Suprapubic skin (tissue), 4 donors: Measurements from ENCODE around the gene ARHGAP32.

Experiments used
- CTCF ChIP-seq, 2 donors: fragments of 200-600 bp in 1 of 2; fragments of 450-650 bp in 1 of 2; sonication (generic) in 1 of 2; IDR thresholded peaks; one replicate each; pipeline ENCODE4 v1.5.1; 2016 to 2019; ENCODE audit warnings: antibody characterized with exemption in 2 of 2, mild to moderate bottlenecking in 1 of 2, moderate library complexity in 1 of 2
- EP300 ChIP-seq: sonication (generic); formaldehyde crosslinking; IDR thresholded peaks from one replicate; pipeline ENCODE4 v1.6.1; 2017; ENCODE audit warnings: antibody characterized with exemption
- POLR2A ChIP-seq, 2 donors: fragments of 450-650 bp; IDR thresholded peaks; one replicate each; pipeline ENCODE4 v1.6.1; 2017; ENCODE audit warnings: antibody characterized with exemption in 2 of 2, mild to moderate bottlenecking in 2 of 2, moderate library complexity in 2 of 2
- POLR2AphosphoS5 ChIP-seq, 3 donors: sonication (generic); formaldehyde crosslinking; IDR thresholded peaks; one replicate each; pipeline ENCODE4 v1.6.1; 2017; ENCODE audit warnings: antibody characterized with exemption in 3 of 3

- TF ChIP-seq CTCF (IDR thresholded peaks at IDR 0.05) (no peak), POLR2A (IDR thresholded peaks at IDR 0.05) (no peak), POLR2AphosphoS5 (IDR thresholded peaks at IDR 0.05) (no peak), EP300 (no peak)
These were observed 236.5 kb downstream of the ARHGAP32 start for GRCh38 chr11:128955636-128956035.
